Heart right ventricle (tissue), 16 donors: ENCODE results near the gene ACOD1. TPM values are rescaled to one million over a fixed set of nuclear protein-coding genes. Genes with fewer than 3 reads are reported as not detected.

ENCODE experiments used
- ATAC-seq, 8 donors: fragments of 200-7000 bp; cut with Tn5 transposase; one replicate each; pipeline ENCODE4 v1.9.1; 2020; ENCODE audit warnings: mild to moderate bottlenecking in 8 of 8, moderate library complexity in 8 of 8, moderate number of reproducible peaks in 1 of 8
- DNase-seq, 2 donors: peaks; one replicate each; pipeline ENCODE4 v3.0.0-alpha.2; 2020
- H3K27ac ChIP-seq, 10 donors: fragments of 200-600 bp; sonication (generic) in 2 of 10; one replicate each; pipeline versions ENCODE4 v1.5.0 to v1.8.0; 2020 to 2022; ENCODE audit warnings: mild to moderate bottlenecking in 3 of 10
- H3K27me3 ChIP-seq, 7 donors: fragments of 200-600 bp; one replicate each; pipeline ENCODE4 v1.8.0; 2021 to 2022; ENCODE audit warnings: mild to moderate bottlenecking in 2 of 7
- H3K36me3 ChIP-seq, 9 donors: fragments of 200-600 bp; sonication (generic) in 1 of 9; one replicate each; pipeline versions ENCODE4 v1.5.0 to v1.8.0; 2020 to 2022; ENCODE audit warnings: mild to moderate bottlenecking in 2 of 9
- H3K4me1 ChIP-seq, 9 donors: fragments of 200-600 bp; sonication (generic) in 1 of 9; one replicate each; pipeline versions ENCODE4 v1.5.0 to v1.8.0; 2020 to 2022; ENCODE audit warnings: mild to moderate bottlenecking in 4 of 9
- H3K4me3 ChIP-seq, 10 donors: fragments of 200-600 bp; sonication (generic) in 2 of 10; one replicate each; pipeline versions ENCODE4 v1.5.0 to v1.8.0; 2020 to 2022; ENCODE audit warnings: mild to moderate bottlenecking in 7 of 10, moderate library complexity in 2 of 10
- H3K9me3 ChIP-seq, 11 donors: fragments of 200-600 bp in 10 of 11; sonication (generic) in 2 of 11; one replicate each; pipeline versions ENCODE4 v1.5.0 to v1.8.0; 2013 to 2022; ENCODE audit warnings: mild to moderate bottlenecking in 2 of 11, control low read depth in 1 of 11, moderate library complexity in 1 of 11
- whole genome bisulfite sequencing, 2 donors: extraction: QIAGEN DNeasy Blood & Tissue Kit; methylation state at CpG; one replicate each; pipeline ENCODE4 v1.1.7; 2013; ENCODE audit warnings: inconsistent platforms in 1 of 2; 5-methylcytosine and 5-hydroxymethylcytosine counted together
- intact Hi-C, 10 donors: fragments of 100-400 bp; cut with DNase I; formaldehyde crosslinking; loops; one replicate each; pipeline versions ENCODE4 v1.11.1 to v1.14.2; 2022
- polyA plus RNA-seq, 2 donors: library from polyadenylated mRNA; stranded (reverse); fragments of 200-250 nt; gene quantifications; one replicate each; pipeline ENCODE4 v1.2.3, GENCODE V29; 2013
- total RNA-seq, 10 donors: library from RNA; stranded (reverse); fragmentation: NEBNext Ultra II Directional in 3 of 10; extraction: Animal tissue kit (Norgen Biotek cat#: 25700) in 3 of 10; gene quantifications; one replicate each; pipeline versions ENCODE4 v1.2.1 to v1.2.4, GENCODE V29; 2021 to 2023
- TF ChIP-seq, protein P1 (sequence below), 9 donors: fragments of 200-600 bp; sonication (generic) in 2 of 9; IDR thresholded peaks; one replicate each; pipeline versions ENCODE4 v1.5.0 to v1.8.0; 2021 to 2022; ENCODE audit warnings: antibody characterized with exemption in 9 of 9, mild to moderate bottlenecking in 5 of 9, moderate library complexity in 1 of 9
- donor health status: Arrhythmogenic right ventricular cardiomyopathy.
- donor health status: ischemic (EF 13 %, LVEDD 7.1; RV severe dilation, severe dysfunction).
- donor health status: healthy with polysubstance abuse.
- donor health status: DM: no; HTN: yes; CAD: no.
- donor health status: DM: no; HTN: no; CAD: no.
- donor health status: ischemic (EF 25% LVEDD 6.9; RV normal size, moderate dysfunction).
- donor health status: ischemic (EF 25% LVEDD 5.7; RV mildly dilated, moderate dysfunction).
- donor health status: healthy.
- donor health status: DM: yes; HTN: yes; CAD: no.
- donor health status: Ischemic cardiomyopathy.
- donor health status: ischemic (EF 35%, LVEDD 5.7; RV mildly dilated, moderate dysfunction).
- donor health status: nonischemic (EF 11% LVEDD 7.7; RV severe dilation, severe dysfunction).
- donor health status: DM: yes; HTN: yes; CAD: no.
- donor health status: PGD.
- donor health status: ischemic (EF 29% LVEDD 5.4; RV normal size, mild dysfunction).
- donor health status: nonischemic (EF 23%, LVEDD 6.1; RV moderate dilation, normal function).

ACOD1 gene
- total and polyA plus RNA-seq, 12 donors = 0.51 TPM; not detected in 11

DNA sequence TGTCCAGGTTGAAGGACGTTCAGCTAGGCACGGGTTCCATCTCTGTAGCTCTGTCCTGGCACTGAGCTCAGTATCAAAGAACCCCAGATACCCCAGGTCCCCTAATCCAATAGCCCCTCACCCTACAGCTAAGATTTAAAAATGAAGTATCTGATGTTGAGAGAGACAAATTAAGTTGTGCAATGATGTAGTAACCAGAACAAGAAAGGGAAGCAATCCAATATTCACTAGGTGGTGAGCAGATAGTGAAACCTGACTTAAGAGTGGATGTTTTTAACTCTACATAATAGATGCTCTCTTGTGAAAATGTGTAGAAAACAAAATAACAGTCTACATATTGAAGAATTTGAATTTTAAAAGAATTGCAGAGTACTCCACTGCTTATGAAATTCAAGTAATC is 1.8 kb downstream of the ACOD1 start:
- ATAC-seq (no peak), DNase-seq (no peak)
- no peak overlapping the region for H3K27ac ChIP-seq
- peaks cover 0 to 11% (median 0%) of the 10 kb centered on the region in 9 donors for H3K4me1 ChIP-seq
- no peak overlapping the region for H3K4me3 ChIP-seq
- peaks cover 0 to 8% (median 0%) of the 10 kb centered on the region in 11 donors for H3K9me3 ChIP-seq
- TF ChIP-seq, protein P1, sequence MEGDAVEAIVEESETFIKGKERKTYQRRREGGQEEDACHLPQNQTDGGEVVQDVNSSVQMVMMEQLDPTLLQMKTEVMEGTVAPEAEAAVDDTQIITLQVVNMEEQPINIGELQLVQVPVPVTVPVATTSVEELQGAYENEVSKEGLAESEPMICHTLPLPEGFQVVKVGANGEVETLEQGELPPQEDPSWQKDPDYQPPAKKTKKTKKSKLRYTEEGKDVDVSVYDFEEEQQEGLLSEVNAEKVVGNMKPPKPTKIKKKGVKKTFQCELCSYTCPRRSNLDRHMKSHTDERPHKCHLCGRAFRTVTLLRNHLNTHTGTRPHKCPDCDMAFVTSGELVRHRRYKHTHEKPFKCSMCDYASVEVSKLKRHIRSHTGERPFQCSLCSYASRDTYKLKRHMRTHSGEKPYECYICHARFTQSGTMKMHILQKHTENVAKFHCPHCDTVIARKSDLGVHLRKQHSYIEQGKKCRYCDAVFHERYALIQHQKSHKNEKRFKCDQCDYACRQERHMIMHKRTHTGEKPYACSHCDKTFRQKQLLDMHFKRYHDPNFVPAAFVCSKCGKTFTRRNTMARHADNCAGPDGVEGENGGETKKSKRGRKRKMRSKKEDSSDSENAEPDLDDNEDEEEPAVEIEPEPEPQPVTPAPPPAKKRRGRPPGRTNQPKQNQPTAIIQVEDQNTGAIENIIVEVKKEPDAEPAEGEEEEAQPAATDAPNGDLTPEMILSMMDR (IDR thresholded peaks at IDR 0.05) = no peak
- 91 to 92% methylated on average over 2 of the region's 2 CpGs for WGBS, 2 donors
- intact Hi-C loops = no loop called here
- H3K27me3 ChIP-seq = peaks cover 0 to 26% (median 12%) of the 10 kb centered on the region in 7 donors
- no peaks in the 10 kb centered on the region for H3K36me3 ChIP-seq

DNA sequence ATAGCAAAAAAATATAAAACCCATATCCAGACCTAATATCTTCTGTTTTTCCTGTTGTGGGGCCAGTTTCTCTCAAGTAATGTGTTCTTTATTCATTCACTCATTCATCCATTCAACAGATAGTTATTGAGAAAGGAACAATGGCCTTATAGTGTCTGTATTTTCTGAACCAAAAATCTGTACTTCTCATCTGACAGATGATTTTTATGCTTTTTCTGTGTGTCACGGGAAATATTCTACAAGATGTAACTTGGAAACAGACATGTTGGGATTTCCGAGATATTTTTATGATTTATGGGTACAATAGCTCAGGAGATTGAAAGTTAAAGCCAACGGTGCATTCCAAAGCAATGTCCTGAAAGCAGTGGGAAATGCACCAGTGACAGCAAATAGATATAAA is 5.7 kb downstream of the ACOD1 start:
- ATAC-seq (no peak), DNase-seq (no peak)
- H3K27me3 ChIP-seq = peaks cover 0 to 26% (median 12%) of the 10 kb centered on the region in 7 donors
- TF ChIP-seq, protein P1 (IDR thresholded peaks at IDR 0.05) = no peak
- peaks cover 0 to under 1% (median 0%) of the 10 kb centered on the region in 11 donors for H3K9me3 ChIP-seq
- H3K27ac ChIP-seq = no peak overlapping the region
- H3K4me3 ChIP-seq = no peak overlapping the region
- 68 to 75% methylated on average over 3 of the region's 3 CpGs for WGBS, 2 donors
- intact Hi-C loops = no loop called here
- H3K4me1 ChIP-seq = no peaks in the 10 kb centered on the region
- H3K36me3 ChIP-seq = no peaks in the 10 kb centered on the region

DNA sequence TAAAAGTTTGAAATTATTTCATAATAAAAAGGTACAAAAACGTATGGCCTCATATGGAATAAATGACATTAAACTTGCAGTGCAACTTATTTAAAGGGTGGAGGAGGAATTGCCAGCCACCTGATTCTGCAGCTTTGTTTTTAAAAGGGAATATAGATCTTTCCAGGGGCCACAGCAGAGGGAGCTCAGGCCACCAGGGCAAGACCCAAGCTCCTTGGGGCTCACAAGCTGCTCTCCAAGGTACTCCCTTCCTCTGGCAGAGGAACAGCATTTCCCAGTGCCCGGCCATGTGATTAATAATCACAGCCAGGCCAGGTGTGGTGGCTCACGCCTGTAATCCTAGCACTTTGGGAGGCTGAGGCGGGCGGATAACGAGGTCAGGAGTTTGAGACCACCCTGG is 6.2 kb downstream of the ACOD1 start:
- no peak overlapping the region for H3K4me3 ChIP-seq
- 73 to 77% methylated on average over 6 of the region's 6 CpGs for WGBS, 2 donors
- DNase-seq = no peak
- H3K4me1 ChIP-seq = no peaks in the 10 kb centered on the region
- H3K27ac ChIP-seq = no peak overlapping the region
- no peaks in the 10 kb centered on the region for H3K36me3 ChIP-seq
- H3K27me3 ChIP-seq = peaks cover 0 to 26% (median 12%) of the 10 kb centered on the region in 7 donors
- H3K9me3 ChIP-seq = peaks cover 0 to 6% (median under 1%) of the 10 kb centered on the region in 11 donors
- no peak for ATAC-seq
- intact Hi-C loops = no loop called here
- TF ChIP-seq, protein P1 (IDR thresholded peaks at IDR 0.05) = no peak

DNA sequence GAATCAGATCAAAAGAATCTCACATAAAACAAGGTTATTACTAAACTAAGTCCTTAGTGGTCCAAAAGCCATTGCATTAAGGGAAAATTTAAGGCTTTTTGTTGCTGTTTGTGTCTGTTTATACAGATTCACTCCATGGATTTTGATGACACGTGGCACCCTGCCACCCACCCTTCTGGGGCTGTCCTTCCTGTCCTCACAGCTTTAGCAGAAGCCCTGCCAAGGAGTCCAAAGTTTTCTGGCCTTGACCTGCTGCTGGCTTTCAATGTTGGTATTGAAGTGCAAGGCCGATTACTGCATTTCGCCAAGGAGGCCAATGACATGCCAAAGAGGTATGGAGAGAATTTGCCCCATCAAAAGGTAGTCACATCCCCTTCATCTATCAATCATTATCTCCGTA is 6.9 kb downstream of the ACOD1 start:
- TF ChIP-seq, protein P1 (IDR thresholded peaks at IDR 0.05) = no peak
- Histone ChIP-seq H3K27me3 (peaks cover 0 to 26% (median 12%) of the 10 kb centered on the region in 7 donors), H3K4me3 (no peak overlapping the region), H3K4me1 (no peaks in the 10 kb centered on the region), H3K27ac (no peak overlapping the region), H3K36me3 (no peaks in the 10 kb centered on the region), H3K9me3 (peaks cover 0 to 13% (median 7%) of the 10 kb centered on the region in 11 donors)
- intact Hi-C loops = no loop called here
- DNase-seq (no peak), ATAC-seq (no peak)
- 77 to 89% methylated on average over 4 of the region's 4 CpGs for WGBS, 2 donors
